ENCODE measurements around the gene LRRC52.

Gene LRRC52

DNA sequence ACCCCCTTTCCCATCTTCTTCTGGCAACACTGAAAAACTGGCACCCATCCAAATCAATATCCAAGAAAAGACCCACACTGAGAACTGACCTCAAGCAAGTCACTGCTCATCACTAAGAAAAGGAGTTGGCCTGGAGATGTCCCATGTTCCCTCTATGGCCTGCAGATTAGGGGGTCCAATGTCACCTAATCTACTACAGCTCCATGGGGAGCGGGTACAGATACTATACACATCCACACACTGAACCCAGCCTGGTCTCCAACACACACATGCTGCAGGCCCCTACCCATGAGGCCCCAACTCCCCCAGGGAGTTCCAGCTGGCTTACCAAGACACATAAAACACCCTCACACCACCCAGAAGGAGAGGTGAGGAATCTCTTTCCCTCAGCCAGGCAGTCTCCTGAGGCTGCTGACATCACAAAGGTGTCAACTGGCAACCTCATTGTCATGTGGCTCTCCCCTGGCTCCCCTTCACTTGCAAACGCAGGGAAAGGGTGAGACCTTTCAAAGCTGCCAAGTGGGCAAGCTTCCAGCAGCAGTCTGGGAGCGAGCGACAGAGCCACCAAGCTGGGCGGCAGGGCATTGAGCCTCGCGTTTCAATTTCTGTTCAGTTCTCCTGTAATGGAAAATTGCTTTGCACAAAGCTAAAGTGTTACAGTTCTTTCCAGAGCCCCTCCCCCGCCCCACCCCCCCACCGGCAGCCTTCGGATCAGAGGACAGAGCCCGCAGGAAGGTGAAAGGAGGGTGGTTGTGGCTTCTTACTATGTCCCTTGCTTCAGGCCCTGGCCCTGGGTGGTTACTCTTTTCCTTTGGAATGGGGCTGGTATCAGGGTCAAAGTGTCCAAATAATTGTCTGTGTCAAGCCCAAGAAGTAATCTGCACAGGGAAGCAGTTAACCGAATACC is at the start of gene LRRC52:
LRRC52 (plus strand) TSS at position 469 of the 907 bp plus-strand sequence; CDS start at position 766, 297 bp downstream.
- DNase-seq (ENCODE audit: low read depth in 3 of 3, low spot score in 1 of 3): no peak

GRCh38 chr1:165494949-165495857 is 48.6 kb upstream of the LRRC52 start:
- DNase-seq (ENCODE audit: low read depth in 3 of 3, low spot score in 1 of 3): no peak

DNA sequence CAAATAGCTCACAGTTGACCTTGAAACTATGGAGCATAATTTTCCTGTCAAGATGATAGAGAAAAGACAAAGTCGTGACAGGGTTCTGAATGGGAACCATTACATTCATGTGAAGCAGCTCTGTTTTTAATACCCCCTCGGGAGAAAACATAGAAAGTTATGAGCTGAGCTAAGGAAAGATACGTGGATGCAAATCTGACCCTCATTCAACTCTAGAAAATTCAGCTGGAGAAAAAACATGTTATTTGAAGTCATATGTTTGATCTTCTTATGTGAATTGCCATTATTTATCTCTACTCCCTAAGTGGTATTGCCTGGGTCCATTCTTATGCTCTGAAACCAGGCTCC is 48.0 kb upstream of the LRRC52 start:
- DNase-seq (ENCODE audit: low read depth in 3 of 3, low spot score in 1 of 3): no peak

DNA sequence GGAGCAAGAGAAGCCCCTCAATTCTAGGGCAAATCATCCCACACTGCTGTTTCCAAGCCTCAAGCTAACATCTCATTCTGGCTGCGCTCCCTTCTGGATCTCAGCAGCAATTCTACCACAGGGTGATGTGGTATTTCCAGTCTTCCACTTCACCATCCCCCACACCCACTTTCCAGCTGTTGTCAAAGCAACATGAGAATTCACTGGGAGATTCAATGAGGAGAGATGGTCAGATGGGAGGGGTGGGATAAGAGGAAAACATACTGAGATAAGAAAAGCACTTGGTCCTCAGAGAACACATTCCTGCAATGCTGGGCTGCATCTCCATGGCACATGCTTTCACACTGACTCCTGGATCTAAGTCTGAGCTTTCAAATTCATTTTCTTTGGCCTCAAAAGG is 47.3 kb upstream of the LRRC52 start:
- DNase-seq (ENCODE audit: low read depth in 3 of 3, low spot score in 1 of 3): no peak

DNA sequence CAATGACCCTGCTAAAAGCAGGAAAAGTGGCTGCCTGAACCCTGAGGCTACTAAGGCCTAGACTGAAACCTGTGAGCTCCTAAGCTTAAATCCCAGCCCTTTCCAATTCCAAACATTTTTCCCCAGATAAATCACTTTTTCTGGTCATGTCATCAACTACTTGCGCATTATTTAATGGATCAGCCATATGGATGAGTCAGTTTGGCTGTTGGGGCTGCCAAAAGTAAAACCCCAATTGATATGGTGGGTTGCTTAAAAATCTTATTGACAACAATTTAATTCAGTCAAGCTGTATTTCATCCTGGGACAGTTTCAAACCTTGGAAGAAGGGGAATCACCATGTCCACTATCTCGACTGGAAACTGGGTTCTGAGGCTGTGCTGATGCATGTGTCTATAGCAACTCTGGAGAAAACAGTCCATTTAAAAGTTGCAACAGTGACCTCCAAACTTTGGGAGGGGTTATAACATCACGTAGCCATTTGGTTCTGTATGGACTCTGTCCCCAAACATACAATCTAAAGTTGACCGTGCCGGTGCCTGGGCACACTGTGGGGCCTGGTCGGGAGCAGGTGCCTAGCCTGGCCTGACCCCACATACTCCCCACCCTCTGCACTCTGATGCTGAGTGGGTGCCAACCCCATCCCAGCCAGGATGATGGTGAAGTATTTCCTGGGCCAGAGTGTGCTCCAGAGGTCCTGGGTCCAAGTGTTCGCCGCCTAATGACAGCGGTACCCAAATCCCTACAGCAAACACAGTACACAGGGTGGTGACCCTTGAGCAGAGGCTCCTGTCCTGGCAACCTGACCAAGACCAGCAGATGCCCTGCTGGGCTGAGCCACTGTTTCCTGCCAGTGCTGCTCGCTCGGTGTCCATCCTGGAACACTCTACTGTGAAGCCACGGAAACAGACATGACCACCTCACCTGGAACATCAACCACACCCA is 46.5 kb upstream of the LRRC52 start:
- no peak for DNase-seq (ENCODE audit: low read depth in 3 of 3, low spot score in 1 of 3)

DNA sequence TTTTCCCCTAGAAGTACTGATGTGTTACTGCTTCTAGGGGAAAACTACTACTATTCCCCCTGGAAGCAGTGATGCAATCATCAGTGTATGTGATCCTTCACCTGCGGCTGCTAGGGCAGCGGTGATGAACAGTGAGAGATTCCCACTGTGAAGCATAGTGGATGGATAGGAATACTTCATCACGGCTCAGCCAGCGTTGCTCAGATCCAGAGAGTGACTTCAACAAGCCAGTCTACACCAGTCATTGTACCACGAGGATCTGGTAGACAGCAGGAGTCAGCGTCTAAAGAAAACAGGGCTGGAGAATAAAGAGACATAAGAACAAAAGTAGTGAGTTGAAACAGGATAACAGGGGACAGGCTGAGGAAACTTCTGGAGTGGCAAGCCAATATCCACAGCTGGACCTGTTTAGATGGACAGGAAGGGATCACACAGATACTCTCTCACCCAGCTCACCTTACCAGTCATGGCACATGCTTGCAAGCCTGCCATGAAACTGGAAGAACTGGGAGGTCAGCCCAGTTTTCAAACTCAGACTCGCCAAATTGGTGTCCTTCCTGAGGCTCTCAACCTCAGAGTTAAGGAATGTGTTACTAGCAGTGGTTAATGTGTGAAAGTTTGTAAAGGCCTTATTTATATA is 42.4 kb upstream of the LRRC52 start:
- DNase-seq (ENCODE audit: low read depth in 3 of 3, low spot score in 1 of 3): no peak

- no peak for DNase-seq (ENCODE audit: low read depth in 3 of 3, low spot score in 1 of 3)
These were observed 41.8 kb upstream of the LRRC52 start for GRCh38 chr1:165501970-165502348.

DNA sequence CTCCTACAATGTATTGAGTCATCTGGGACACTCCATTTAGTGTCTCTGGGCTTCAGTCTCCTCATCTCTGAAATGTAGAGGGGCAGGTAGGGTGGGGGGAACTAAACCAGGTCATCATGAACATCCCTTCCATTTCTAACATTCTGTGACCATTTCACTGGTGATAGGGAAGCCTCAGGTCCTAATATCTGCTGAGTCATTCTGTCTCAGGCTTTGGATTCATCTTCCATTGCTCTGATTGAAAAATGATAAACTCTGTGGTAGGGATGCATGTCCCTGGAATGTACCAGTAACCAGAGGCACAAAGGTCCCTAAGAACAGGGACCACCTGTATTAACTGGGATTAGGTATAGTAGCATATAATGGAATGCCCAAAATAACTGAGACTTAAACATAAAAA is 36.2 kb upstream of the LRRC52 start:
- DNase-seq (ENCODE audit: low read depth in 3 of 3, low spot score in 1 of 3): no peak

DNA sequence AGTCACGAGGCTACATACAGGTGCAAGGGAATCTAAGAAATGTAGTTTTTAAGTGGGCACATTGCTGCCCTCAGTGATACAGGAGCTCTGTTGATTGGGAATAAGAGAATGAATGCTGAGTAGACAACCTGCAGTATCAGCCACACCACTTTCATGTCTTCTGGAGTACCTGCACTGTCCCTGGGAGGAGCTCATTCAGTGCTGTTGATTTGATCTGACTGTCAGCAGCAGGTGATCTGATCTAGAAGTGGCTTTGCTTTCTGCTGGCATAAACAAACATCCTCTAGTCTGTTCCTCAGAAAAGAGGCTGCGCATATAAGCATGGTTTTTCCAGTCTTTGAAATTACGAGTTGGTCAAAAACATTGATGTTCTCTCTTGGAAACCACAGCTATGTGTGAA is 35.5 kb upstream of the LRRC52 start:
- DNase-seq (ENCODE audit: low read depth in 3 of 3, low spot score in 1 of 3): no peak

DNA sequence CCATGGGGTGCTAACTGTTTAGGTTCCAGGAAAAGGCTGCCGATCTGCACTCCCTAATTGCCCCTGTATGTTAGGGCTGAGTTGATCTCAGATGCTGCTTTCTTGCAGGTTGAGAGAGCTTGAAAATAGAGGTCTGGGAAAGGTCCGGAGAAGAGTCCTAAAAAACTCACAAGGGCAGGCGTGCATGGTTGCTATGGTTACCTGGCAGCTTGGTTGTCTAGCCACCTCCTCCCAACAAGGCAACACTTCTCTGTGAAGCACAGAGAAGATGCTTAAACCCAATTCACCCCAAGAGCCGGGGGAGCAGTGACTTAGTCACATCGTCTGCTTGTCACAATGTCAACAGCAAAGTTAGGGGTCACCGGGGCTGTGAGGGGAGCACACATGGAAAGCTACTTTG is 31.0 kb upstream of the LRRC52 start:
- no peak for DNase-seq (ENCODE audit: low read depth in 3 of 3, low spot score in 1 of 3)

DNA sequence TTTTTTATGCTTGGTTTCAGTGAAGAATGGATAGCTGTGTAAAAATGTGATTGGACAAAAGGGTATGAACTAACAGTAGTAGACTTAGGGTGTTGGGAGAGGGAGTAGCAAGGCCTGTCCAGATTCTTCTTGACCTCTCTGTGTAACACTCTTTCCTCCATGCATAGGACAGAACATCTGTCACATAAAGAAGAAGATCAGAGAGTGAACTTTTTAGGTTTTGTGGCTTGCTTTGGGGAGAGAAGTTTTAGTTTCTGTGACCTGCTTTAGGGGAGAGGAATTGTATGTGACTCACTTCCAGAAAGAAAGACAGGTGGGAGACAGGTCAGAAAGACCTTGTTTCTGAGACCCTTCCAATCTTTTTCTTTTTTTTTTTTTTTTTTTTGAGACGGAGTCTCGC is 27.3 kb upstream of the LRRC52 start:
- DNase-seq (ENCODE audit: low read depth in 3 of 3, low spot score in 1 of 3): no peak

DNA sequence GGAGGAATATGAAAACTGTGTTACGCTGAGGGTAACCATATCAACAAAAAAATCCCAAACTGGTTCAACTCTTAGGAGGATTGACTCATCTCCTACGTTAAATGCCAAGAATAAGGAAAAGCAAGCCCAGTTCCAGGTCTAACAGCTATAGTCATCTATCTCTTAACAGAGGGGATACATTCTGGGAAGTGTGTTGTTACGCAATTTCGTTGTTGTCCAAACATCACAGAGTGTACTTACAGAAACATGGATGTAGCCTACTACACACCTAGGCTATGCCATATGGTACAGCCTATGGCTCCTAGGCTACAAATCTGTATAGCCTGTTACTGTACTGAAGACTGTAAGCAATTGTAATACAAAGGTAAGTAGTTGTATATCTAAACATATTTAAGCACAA is 23.2 kb upstream of the LRRC52 start:
- no peak for DNase-seq (ENCODE audit: low read depth in 3 of 3, low spot score in 1 of 3)

- DNase-seq (ENCODE audit: low read depth in 3 of 3, low spot score in 1 of 3): no peak
These were observed 19.0 kb upstream of the LRRC52 start for GRCh38 chr1:165524639-165525285.

- no peak for DNase-seq (ENCODE audit: low read depth in 3 of 3, low spot score in 1 of 3)
These were observed 18.1 kb upstream of the LRRC52 start for GRCh38 chr1:165525708-165526107.

DNA sequence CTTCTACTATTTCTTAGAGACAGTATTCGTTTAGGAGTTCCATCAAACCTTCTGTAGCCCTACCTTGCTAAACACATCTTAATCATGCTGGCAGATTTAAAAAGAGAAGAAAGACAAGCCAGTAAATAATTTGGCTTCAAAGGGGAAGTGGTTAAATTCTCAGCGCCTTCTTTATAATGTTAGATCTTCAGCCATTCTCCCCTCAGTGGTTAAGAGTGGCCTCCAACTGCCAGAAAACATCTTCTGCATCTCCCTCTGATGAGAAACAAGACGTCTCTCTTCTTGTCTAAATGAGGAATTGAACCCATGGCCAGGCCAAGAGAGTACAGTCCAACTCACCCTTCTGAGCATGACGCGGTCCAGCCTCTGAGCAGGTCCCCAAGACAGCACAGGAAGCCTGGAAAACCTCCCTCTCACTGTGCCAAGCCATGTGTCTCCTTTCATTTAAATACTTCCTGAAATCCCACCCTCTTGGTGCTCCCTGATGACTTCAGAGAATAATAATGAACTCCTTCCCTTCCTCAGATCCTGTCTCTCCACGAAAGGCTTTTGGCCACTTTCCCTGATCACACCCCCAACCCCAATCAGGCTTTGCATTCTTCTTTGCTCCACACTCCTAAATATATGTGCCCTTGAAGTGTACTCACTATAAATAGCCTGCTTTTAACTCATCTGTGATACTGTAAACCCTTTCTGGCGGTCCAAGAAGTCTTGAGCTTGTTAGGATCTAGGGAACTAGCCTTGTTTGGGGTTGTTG is 16.4 kb upstream of the LRRC52 start:
- no peak for DNase-seq (ENCODE audit: low read depth in 3 of 3, low spot score in 1 of 3)

- DNase-seq (ENCODE audit: low read depth in 3 of 3, low spot score in 1 of 3): no peak
These were observed 12.8 kb upstream of the LRRC52 start for GRCh38 chr1:165531021-165531420.

DNA sequence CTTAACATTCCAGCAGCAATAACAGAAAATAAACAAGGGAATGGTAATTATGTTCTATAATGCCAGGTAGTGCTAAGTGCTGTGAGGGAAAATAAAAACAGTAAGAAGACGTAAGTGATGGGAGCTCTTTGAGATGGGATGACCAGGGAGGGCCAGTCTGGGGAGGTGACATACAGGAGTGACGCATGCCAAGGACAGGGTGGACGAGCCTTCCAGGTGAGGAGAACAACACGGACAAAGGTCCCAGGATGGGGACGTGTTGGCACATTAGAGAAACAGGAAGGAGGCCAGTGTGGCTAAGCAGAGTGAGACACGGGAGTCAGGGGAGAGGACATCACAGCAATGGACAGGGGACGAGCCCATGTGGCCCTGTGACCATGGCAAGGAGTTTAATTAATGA is 11.7 kb upstream of the LRRC52 start:
- DNase-seq (ENCODE audit: low read depth in 3 of 3, low spot score in 1 of 3): no peak

GRCh38 chr1:165533254-165533653 is 10.5 kb upstream of the LRRC52 start:
- DNase-seq (ENCODE audit: low read depth in 3 of 3, low spot score in 1 of 3): no peak

GRCh38 chr1:165536016-165536415 is 7.8 kb upstream of the LRRC52 start:
- DNase-seq (ENCODE audit: low read depth in 3 of 3, low spot score in 1 of 3): no peak

Data from stimulated activated CD4-positive, alpha-beta T cell treated with anti-CD3 and anti-CD28 coated beads, TNF-alpha, amount 100 ng/mL, for 1 hour (primary cell).